GM18526 (cell line): ENCODE results near the gene OR2D3.
A peak's percentile ranks its signal among the peaks of the same experiment; 100 is the strongest.

Source experiments
- POLR2A ChIP-seq: IDR thresholded peaks from 3 replicates; pipeline ENCODE4 v1.6.1; 2011; ENCODE audit not compliant: insufficient read length; ENCODE audit errors: extremely low read depth

Gene OR2D3

GRCh38 chr11:6925636-6926207 lies 4.9 kb downstream of the OR2D3 start:
- no peak for TF ChIP-seq POLR2A

GRCh38 chr11:6926208-6927029 lies 5.6 kb downstream of the OR2D3 start, which contains the start of gene ZNF215:
ZNF215 (plus strand) TSS chr11:6926426; CDS start chr11:6932273, 5,847 bp downstream.
- peak; percentile 44 for TF ChIP-seq POLR2A

DNA sequence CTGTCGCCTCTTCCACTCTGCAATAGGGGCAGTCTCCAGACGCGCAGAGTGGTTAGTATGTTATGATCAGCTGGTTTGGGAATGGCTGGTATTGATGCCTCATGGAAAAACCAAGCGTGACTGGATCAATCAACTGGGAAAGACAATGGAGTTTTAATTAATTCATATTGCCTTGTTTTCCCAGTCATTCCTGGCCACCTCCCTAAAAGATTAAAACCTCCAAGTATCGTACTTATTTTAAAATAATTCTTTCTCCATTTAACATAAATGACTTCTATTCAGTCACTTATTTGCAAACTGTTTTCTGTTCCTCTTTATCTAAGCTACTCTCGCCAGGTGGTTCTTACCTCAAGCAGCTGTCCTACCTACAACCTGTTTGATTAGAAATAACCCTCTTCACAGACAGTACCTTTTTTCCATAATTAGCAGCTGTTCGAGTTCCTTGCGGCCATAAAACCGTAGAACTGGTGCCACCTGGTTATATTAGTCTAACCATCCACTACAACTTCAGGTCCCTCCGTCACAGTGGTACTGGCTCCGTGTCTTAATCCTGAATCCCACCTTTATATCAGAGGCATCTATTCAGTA lies 6.3 kb downstream of the OR2D3 start:
- no peak for TF ChIP-seq POLR2A

GRCh38 chr11:6928916-6929315 lies 8.1 kb downstream of the OR2D3 start:
- TF ChIP-seq POLR2A, result no peak

- TF ChIP-seq POLR2A, result no peak
These were observed 10.4 kb downstream of the OR2D3 start for GRCh38 chr11:6931146-6931713.

- no peak for TF ChIP-seq POLR2A
These were observed 11.3 kb downstream of the OR2D3 start for GRCh38 chr11:6932145-6932544.

- no peak for TF ChIP-seq POLR2A
These were observed 21.2 kb downstream of the OR2D3 start for GRCh38 chr11:6941970-6942369.

DNA sequence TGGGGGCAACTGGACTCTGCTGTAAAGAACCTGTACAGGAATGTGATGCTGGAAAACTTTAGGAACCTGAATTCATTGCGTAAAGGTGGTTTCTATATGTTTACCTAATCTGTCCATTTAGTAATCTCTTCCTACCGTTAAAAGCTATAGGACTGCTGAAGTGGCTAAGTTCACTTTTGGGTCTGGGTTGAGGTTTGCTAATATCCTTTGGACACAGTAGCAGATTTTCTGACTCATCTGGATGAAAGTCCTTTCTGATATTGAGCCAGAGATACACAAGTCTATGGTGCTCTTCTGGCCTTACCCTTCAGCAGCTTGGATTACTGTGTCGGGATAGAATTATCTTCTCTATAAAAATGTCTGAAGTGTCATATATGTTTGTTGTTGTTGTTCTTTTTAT lies 22.3 kb downstream of the OR2D3 start:
- no peak for TF ChIP-seq POLR2A

DNA sequence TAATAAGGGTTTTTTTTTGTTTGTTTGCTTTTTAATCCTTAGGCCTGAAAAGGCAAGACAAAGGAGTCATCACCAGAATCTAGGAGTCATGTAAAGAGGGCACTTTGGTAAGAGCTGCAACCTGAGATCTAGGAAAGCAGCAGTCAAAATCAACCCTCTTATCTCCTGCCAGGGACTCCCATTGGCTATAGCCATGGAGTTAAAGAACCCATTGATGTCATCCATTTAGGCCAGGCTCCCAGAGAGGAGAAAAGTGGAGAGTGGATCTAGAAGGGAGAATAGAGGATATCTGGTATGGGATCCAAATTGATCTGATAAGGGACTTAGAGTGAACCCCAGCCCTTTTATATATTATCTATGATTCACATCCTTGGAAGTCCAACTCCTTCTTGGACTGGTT lies 41.3 kb downstream of the OR2D3 start:
- no peak for TF ChIP-seq POLR2A

GRCh38 chr11:6962673-6963072 lies 41.9 kb downstream of the OR2D3 start:
- TF ChIP-seq POLR2A, result no peak

DNA sequence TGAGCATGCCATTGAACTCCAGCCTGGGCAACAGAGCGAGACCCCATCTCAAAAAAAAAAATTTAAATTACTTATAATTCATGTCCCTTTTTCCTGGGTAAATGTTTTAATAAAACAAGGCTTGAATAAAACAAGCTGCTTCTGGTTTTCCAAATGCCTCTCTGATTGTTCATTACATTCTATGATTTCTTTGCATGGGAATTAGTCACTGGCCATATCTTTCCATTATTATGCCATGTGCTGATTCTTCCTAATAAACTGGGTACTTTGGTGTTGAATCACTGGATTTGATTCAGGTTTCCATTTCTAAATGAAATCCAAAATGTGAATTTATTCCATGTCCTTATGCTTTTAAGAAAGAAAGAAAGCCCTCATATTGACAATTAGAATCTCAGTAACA lies 48.0 kb downstream of the OR2D3 start:
- TF ChIP-seq POLR2A, result no peak
